ENCODE results near the gene RFT1.

DNA sequence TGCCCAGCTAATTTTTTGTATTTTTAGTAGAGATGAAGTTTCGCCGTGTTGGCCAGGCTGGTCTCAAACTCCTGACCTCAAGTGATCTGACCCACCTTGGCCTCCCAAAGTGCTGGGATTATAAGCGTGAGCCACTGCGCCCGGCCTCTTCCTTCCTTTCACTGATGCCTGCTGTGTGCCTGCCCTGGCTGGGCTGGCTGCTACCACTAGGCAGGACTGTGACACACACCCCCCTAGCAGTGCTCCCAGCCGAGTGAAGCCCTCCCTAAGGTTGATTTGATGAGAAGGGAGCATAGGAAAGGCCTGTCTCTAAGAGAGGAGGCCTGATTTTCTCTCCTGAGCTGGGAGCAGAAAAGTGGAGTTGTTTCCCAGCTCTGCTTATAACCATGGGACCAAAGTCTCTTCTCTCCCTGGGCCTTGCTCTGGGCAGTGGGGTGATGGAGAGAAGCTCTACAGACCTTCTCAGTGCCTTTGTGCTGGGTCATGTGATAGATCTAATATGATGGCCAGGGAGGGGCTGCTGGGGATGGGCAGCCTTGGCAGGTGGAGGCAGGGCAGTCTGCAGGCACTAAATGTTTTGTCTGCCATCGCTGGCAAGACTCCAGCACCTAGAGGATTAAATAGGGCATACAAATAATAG, 64.3 kb downstream of the RFT1 start:
- TF ChIP-seq RARB (CRISPR knock-in tag; IDR thresholded peaks at IDR 0.05) = no peak
- TF ChIP-seq, protein P1, sequence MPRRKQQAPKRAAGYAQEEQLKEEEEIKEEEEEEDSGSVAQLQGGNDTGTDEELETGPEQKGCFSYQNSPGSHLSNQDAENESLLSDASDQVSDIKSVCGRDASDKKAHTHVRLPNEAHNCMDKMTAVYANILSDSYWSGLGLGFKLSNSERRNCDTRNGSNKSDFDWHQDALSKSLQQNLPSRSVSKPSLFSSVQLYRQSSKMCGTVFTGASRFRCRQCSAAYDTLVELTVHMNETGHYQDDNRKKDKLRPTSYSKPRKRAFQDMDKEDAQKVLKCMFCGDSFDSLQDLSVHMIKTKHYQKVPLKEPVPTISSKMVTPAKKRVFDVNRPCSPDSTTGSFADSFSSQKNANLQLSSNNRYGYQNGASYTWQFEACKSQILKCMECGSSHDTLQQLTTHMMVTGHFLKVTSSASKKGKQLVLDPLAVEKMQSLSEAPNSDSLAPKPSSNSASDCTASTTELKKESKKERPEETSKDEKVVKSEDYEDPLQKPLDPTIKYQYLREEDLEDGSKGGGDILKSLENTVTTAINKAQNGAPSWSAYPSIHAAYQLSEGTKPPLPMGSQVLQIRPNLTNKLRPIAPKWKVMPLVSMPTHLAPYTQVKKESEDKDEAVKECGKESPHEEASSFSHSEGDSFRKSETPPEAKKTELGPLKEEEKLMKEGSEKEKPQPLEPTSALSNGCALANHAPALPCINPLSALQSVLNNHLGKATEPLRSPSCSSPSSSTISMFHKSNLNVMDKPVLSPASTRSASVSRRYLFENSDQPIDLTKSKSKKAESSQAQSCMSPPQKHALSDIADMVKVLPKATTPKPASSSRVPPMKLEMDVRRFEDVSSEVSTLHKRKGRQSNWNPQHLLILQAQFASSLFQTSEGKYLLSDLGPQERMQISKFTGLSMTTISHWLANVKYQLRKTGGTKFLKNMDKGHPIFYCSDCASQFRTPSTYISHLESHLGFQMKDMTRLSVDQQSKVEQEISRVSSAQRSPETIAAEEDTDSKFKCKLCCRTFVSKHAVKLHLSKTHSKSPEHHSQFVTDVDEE (CRISPR knock-in tag; IDR thresholded peaks at IDR 0.05) = no peak
- TF ChIP-seq ARNTL (CRISPR knock-in tag; IDR thresholded peaks at IDR 0.05; ENCODE audit: borderline replicate concordance, low read depth) = no peak
- TF ChIP-seq SNAI2 (CRISPR knock-in tag; IDR thresholded peaks at IDR 0.05) = no peak
- TF ChIP-seq PATZ1 (CRISPR knock-in tag; IDR thresholded peaks at IDR 0.05; ENCODE audit: borderline replicate concordance) = no peak
- no peak for TF ChIP-seq CREB5 (CRISPR knock-in tag; IDR thresholded peaks at IDR 0.05; ENCODE audit: low read depth)
- no peak for TF ChIP-seq ZC3H10 (CRISPR knock-in tag; IDR thresholded peaks at IDR 0.05)
